HepG2 (cell line): Measurements from ENCODE around the gene RNF149. TPM values are rescaled to one million over a fixed set of nuclear protein-coding genes. Genes with fewer than 3 reads are reported as not detected.

Experiments used
- ATAD3A ChIP-seq: sonication (generic); formaldehyde crosslinking; IDR thresholded peaks from 2 replicates; pipeline ENCODE4 v1.4.0; 2020; ENCODE audit warnings: missing genetic modification reagents
- BRCA1 ChIP-seq: sonication (generic); formaldehyde crosslinking; IDR thresholded peaks from 2 replicates; pipeline ENCODE4 v1.4.0; 2020; ENCODE audit warnings: missing genetic modification reagents
- DNMT3B ChIP-seq: conservative IDR thresholded peaks from 2 replicates; pipeline ENCODE4 v1.6.1; 2016; ENCODE audit warnings: missing biosample characterization, control low read depth
- KDM1A ChIP-seq: IDR thresholded peaks from 2 replicates; pipeline ENCODE4 v1.6.1; 2016; ENCODE audit warnings: missing compliant biosample characterization
- ONECUT2 ChIP-seq: sonication (generic); formaldehyde crosslinking; IDR thresholded peaks from 2 replicates; pipeline ENCODE4 v1.4.0; 2020; ENCODE audit warnings: missing genetic modification reagents
- RAD21 ChIP-seq: fragments of 450-650 bp; formaldehyde crosslinking; IDR thresholded peaks from 2 replicates; pipeline ENCODE4 v1.5.0; 2020; ENCODE audit warnings: mild to moderate bottlenecking
- RARG ChIP-seq: sonication (generic); formaldehyde crosslinking; IDR thresholded peaks from 2 replicates; pipeline ENCODE4 v1.4.0; 2020; ENCODE audit warnings: low read depth, mild to moderate bottlenecking, missing genetic modification reagents
- SATB2 ChIP-seq: sonication (generic); formaldehyde crosslinking; IDR thresholded peaks from 2 replicates; pipeline ENCODE4 v1.5.0; 2020; ENCODE audit warnings: missing genetic modification reagents
- SMAD1 ChIP-seq: sonication (generic); formaldehyde crosslinking; IDR thresholded peaks from 2 replicates; pipeline ENCODE4 v1.4.0; 2020; ENCODE audit warnings: missing genetic modification reagents, low read depth, mild to moderate bottlenecking, borderline replicate concordance
- TBX2 ChIP-seq: sonication (generic); formaldehyde crosslinking; IDR thresholded peaks from 2 replicates; pipeline ENCODE4 v1.5.0; 2020; ENCODE audit warnings: missing genetic modification reagents, mild to moderate bottlenecking, borderline replicate concordance
- TCF12 ChIP-seq, 2 experiments: fragments of 450-650 bp in 1 of 2; sonication (generic) in 1 of 2; formaldehyde crosslinking in 1 of 2; IDR thresholded peaks; 2 replicates each; pipeline versions ENCODE4 v1.6.1 to v1.8.0; 2017 to 2022; ENCODE audit warnings: antibody characterized with exemption in 1 of 2, mild to moderate bottlenecking in 1 of 2, missing genetic modification reagents in 1 of 2, moderate library complexity in 1 of 2
- U2AF2 ChIP-seq: fragments of 200-400 bp; formaldehyde crosslinking; IDR thresholded peaks from 2 replicates; pipeline ENCODE4 v1.6.1; 2017; ENCODE audit warnings: low read depth, mild to moderate bottlenecking, low read length
- ZFP36 ChIP-seq: fragments of 150-350 bp; IDR thresholded peaks from 2 replicates; pipeline ENCODE4 v1.6.1; 2018; ENCODE audit warnings: borderline replicate concordance, low read length, low read depth; ENCODE audit not compliant: partially characterized antibody
- ZNF121 ChIP-seq: sonication (generic); formaldehyde crosslinking; IDR thresholded peaks from 2 replicates; pipeline ENCODE4 v1.5.0; 2020; ENCODE audit warnings: mild to moderate bottlenecking, missing genetic modification reagents
- ZNF234 ChIP-seq: sonication (generic); formaldehyde crosslinking; conservative IDR thresholded peaks from 2 replicates; pipeline ENCODE4 v1.5.1; 2020; ENCODE audit warnings: mild to moderate bottlenecking, missing genetic modification reagents
- ZNF543 ChIP-seq: sonication (generic); formaldehyde crosslinking; IDR thresholded peaks from 2 replicates; pipeline ENCODE4 v1.4.0; 2020; ENCODE audit warnings: mild to moderate bottlenecking, missing genetic modification reagents
- ZNF558 ChIP-seq: sonication (generic); formaldehyde crosslinking; IDR thresholded peaks from 2 replicates; pipeline ENCODE4 v1.9.0; 2022; ENCODE audit warnings: mild to moderate bottlenecking, missing genetic modification reagents, borderline replicate concordance
- ZNF781 ChIP-seq: sonication (generic); formaldehyde crosslinking; IDR thresholded peaks from 2 replicates; pipeline ENCODE4 v1.5.1; 2020; ENCODE audit warnings: borderline replicate concordance, mild to moderate bottlenecking, missing genetic modification reagents; ENCODE audit errors: not compliant biosample characterization
- polyA plus RNA-seq, 8 experiments: library from polyadenylated mRNA; depleted of rRNA in 3 of 8; stranded (reverse) in 7 of 8; unstranded in 1 of 8; fragments of >200 nt; fragmentation: Illumina TruSeq in 4 of 8; extraction: Trizol in 4 of 8; gene quantifications; 2 replicates each; pipeline versions ENCODE4 v1.2.1 to v1.2.3, GENCODE V29; 2011 to 2016; ENCODE audit warnings: low read depth in 4 of 8, missing spikeins in 1 of 8, mixed read lengths in 1 of 8; ENCODE audit not compliant: insufficient read depth in 1 of 8
- total RNA-seq, 5 experiments: library from RNA; depleted of rRNA; stranded (reverse); fragments of >200 nt; fragmentation: Illumina TruSeq; extraction: Trizol; gene quantifications; 2 replicates each; pipeline ENCODE4 v1.2.3, GENCODE V29; 2016; ENCODE audit warnings: low read depth in 1 of 5
- TF ChIP-seq, protein P1 (sequence below): IDR thresholded peaks from 2 replicates; pipeline ENCODE4 v1.6.1; 2016; ENCODE audit warnings: low read depth, control low read depth
- TF ChIP-seq, protein P2 (sequence below): sonication (generic); formaldehyde crosslinking; IDR thresholded peaks from 2 replicates; pipeline ENCODE4 v1.5.1; 2020; ENCODE audit warnings: mild to moderate bottlenecking, missing genetic modification reagents, borderline replicate concordance
- TF ChIP-seq, protein P3 (sequence below): sonication (generic); formaldehyde crosslinking; IDR thresholded peaks from 2 replicates; pipeline ENCODE4 v1.4.0; 2020; ENCODE audit warnings: missing genetic modification reagents; ENCODE audit errors: not compliant biosample characterization
- TF ChIP-seq, protein P4 (sequence below): sonication (generic); formaldehyde crosslinking; IDR thresholded peaks from 2 replicates; pipeline ENCODE4 v1.4.0; 2020; ENCODE audit warnings: missing genetic modification reagents

The RNF149 gene
- total and polyA plus RNA-seq, 2 of the 13 experiments (the other 11 are each of a cell fraction or from before 2014, with no cell fraction given), result 87.6 to 109 TPM

DNA sequence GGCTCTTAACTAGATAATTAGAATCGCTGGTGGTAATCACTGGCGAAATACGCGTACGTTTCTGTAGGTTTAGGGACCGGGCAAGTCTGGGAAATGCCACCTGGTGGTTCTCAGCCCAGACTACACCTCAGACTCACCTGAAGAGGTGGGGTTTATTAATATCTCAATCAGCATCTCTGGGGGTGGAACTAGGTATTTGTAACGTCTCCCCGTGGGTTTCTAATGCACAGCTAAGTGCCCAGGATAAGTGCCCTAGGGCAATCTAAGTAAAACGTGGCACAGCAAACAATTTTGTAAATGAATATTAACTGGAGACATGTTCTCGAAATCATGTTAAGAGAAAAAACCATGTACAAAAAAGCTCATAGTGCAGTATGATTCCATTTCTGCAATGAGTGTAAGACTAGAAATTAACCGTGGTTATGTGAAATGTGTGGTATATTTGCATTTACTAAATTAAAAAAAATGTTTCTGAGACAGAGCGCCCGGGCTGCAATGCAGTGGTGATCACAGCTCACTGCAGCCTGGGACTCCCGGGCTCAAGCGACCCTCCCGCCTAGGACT lies 56.6 kb downstream of the RNF149 start (continued):
- TF ChIP-seq, protein P1, sequence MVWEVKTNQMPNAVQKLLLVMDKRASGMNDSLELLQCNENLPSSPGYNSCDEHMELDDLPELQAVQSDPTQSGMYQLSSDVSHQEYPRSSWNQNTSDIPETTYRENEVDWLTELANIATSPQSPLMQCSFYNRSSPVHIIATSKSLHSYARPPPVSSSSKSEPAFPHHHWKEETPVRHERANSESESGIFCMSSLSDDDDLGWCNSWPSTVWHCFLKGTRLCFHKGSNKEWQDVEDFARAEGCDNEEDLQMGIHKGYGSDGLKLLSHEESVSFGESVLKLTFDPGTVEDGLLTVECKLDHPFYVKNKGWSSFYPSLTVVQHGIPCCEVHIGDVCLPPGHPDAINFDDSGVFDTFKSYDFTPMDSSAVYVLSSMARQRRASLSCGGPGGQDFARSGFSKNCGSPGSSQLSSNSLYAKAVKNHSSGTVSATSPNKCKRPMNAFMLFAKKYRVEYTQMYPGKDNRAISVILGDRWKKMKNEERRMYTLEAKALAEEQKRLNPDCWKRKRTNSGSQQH (CRISPR knock-in tag), result no peak
- TF ChIP-seq U2AF2 (no peak), ZNF781 (CRISPR knock-in tag) (peak; percentile 21), ZNF234 (CRISPR knock-in tag) (no peak), ZNF543 (peak; percentile 5; the same call in 1 of the 2 replicates), TCF12 (IDR thresholded peaks at IDR 0.05) (no peak), TCF12 (CRISPR knock-in tag; IDR thresholded peaks at IDR 0.05) (0 out of 2 replicates have a peak, but pooled peaks have one; percentile 11), ZFP36 (no peak), ONECUT2 (CRISPR knock-in tag) (no peak), TBX2 (CRISPR knock-in tag) (no peak), SATB2 (CRISPR knock-in tag) (no peak), DNMT3B (no peak), RARG (no peak), RAD21 (peak; percentile 67), ZNF558 (0 out of 2 replicates have a peak, but pooled peaks have one; percentile 37), BRCA1 (CRISPR knock-in tag) (peak; percentile 51; the same call in 1 of the 2 replicates), SMAD1 (CRISPR knock-in tag) (no peak), KDM1A (CRISPR knock-in tag) (no peak), ZNF121 (no peak), ATAD3A (CRISPR knock-in tag) (no peak)
- TF ChIP-seq, protein P2, sequence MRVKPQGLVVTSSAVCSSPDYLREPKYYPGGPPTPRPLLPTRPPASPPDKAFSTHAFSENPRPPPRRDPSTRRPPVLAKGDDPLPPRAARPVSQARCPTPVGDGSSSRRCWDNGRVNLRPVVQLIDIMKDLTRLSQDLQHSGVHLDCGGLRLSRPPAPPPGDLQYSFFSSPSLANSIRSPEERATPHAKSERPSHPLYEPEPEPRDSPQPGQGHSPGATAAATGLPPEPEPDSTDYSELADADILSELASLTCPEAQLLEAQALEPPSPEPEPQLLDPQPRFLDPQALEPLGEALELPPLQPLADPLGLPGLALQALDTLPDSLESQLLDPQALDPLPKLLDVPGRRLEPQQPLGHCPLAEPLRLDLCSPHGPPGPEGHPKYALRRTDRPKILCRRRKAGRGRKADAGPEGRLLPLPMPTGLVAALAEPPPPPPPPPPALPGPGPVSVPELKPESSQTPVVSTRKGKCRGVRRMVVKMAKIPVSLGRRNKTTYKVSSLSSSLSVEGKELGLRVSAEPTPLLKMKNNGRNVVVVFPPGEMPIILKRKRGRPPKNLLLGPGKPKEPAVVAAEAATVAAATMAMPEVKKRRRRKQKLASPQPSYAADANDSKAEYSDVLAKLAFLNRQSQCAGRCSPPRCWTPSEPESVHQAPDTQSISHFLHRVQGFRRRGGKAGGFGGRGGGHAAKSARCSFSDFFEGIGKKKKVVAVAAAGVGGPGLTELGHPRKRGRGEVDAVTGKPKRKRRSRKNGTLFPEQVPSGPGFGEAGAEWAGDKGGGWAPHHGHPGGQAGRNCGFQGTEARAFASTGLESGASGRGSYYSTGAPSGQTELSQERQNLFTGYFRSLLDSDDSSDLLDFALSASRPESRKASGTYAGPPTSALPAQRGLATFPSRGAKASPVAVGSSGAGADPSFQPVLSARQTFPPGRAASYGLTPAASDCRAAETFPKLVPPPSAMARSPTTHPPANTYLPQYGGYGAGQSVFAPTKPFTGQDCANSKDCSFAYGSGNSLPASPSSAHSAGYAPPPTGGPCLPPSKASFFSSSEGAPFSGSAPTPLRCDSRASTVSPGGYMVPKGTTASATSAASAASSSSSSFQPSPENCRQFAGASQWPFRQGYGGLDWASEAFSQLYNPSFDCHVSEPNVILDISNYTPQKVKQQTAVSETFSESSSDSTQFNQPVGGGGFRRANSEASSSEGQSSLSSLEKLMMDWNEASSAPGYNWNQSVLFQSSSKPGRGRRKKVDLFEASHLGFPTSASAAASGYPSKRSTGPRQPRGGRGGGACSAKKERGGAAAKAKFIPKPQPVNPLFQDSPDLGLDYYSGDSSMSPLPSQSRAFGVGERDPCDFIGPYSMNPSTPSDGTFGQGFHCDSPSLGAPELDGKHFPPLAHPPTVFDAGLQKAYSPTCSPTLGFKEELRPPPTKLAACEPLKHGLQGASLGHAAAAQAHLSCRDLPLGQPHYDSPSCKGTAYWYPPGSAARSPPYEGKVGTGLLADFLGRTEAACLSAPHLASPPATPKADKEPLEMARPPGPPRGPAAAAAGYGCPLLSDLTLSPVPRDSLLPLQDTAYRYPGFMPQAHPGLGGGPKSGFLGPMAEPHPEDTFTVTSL (CRISPR knock-in tag), result 0 out of 2 replicates have a peak, but pooled peaks have one; percentile 11
- TF ChIP-seq, protein P3, sequence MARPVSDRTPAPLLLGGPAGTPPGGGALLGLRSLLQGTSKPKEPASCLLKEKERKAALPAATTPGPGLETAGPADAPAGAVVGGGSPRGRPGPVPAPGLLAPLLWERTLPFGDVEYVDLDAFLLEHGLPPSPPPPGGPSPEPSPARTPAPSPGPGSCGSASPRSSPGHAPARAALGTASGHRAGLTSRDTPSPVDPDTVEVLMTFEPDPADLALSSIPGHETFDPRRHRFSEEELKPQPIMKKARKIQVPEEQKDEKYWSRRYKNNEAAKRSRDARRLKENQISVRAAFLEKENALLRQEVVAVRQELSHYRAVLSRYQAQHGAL, result peak; percentile 33
- TF ChIP-seq, protein P4, sequence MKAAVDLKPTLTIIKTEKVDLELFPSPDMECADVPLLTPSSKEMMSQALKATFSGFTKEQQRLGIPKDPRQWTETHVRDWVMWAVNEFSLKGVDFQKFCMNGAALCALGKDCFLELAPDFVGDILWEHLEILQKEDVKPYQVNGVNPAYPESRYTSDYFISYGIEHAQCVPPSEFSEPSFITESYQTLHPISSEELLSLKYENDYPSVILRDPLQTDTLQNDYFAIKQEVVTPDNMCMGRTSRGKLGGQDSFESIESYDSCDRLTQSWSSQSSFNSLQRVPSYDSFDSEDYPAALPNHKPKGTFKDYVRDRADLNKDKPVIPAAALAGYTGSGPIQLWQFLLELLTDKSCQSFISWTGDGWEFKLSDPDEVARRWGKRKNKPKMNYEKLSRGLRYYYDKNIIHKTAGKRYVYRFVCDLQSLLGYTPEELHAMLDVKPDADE (CRISPR knock-in tag), result no peak
